Loucy (cell line): ENCODE measurements around the gene SPDL1.

Source experiments
- EZH2phosphoT487 ChIP-seq: fragments of 200-600 bp; IDR thresholded peaks from 2 replicates; pipeline ENCODE4 v1.6.1; 2018; ENCODE audit warnings: antibody characterized with exemption, mild to moderate bottlenecking, moderate library complexity, borderline replicate concordance
- TF ChIP-seq, protein P1 (sequence below): fragments of 200-600 bp; sonication (generic); conservative IDR thresholded peaks from 2 replicates; pipeline ENCODE4 v1.5.1; 2014; ENCODE audit warnings: mild to moderate bottlenecking, antibody characterized with exemption, low read length

DNA sequence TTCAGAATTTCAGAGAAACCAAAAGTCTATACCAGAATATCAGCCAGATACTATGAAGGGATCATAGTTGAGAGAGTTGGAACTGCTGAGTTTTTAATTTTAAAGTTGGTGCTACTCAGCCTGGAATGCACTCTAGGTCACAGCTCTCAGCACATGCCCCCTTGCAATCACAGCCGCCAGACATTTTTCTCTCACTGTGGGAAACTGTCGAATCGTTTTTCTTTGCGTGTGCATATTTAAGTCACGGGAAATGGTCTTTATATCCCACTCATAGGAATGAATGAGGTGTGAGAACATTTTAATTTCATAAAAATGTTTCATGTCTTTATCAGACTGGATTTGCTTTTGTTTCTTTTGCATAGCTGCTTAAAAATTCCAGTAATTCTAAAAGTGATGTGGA lies 12.2 kb upstream of the SPDL1 start:
- TF ChIP-seq, protein P1, sequence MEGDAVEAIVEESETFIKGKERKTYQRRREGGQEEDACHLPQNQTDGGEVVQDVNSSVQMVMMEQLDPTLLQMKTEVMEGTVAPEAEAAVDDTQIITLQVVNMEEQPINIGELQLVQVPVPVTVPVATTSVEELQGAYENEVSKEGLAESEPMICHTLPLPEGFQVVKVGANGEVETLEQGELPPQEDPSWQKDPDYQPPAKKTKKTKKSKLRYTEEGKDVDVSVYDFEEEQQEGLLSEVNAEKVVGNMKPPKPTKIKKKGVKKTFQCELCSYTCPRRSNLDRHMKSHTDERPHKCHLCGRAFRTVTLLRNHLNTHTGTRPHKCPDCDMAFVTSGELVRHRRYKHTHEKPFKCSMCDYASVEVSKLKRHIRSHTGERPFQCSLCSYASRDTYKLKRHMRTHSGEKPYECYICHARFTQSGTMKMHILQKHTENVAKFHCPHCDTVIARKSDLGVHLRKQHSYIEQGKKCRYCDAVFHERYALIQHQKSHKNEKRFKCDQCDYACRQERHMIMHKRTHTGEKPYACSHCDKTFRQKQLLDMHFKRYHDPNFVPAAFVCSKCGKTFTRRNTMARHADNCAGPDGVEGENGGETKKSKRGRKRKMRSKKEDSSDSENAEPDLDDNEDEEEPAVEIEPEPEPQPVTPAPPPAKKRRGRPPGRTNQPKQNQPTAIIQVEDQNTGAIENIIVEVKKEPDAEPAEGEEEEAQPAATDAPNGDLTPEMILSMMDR, result no peak
- no peak for TF ChIP-seq EZH2phosphoT487
